ENCODE measurements around the gene LRGUK. TPM values are rescaled to one million over a fixed set of nuclear protein-coding genes. Genes with fewer than 3 reads are reported as not detected.

The LRGUK gene
- total RNA-seq, 1 experiment from 2014 or later, result 1.0 TPM

DNA sequence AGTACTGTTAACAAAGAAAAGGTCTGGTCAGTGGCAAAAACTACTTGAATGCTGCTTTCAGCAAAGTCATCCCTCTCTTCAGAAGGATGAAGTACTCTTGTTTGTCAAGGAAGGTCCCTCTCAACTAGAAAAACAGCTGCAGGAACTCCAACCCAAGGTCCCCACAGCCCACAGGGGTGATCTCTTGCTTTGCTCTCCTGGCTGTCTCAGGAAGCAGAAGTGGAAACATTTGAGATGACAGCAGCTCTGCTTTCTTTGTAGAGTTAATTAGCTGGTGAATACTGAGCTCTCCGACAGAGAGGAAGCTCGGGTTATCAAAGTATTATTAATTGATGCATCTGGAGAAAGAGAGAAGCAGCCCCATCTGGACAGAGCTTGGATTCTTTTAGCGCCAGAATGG lies 25.4 kb upstream of the LRGUK start:
- Histone ChIP-seq H3K79me2 (ENCODE audit: low read length) (no peaks in the 10 kb centered on the region), H3K4me1 (ENCODE audit: insufficient read depth, low read length) (no peaks in the 10 kb centered on the region), H3K36me3 (ENCODE audit: low read depth, low read length) (no peaks in the 10 kb centered on the region), H4K20me1 (ENCODE audit: low read length) (no peaks in the 10 kb centered on the region), H2AFZ (ENCODE audit: low read length) (no peak overlapping the region), H3F3A (ENCODE audit: low read length, unreplicated experiment) (no peaks in the 10 kb centered on the region), H3K4me2 (ENCODE audit: low read length) (no peak overlapping the region), H3K9me3 (ENCODE audit: low read length) (no peaks in the 10 kb centered on the region), H3K27me3 (ENCODE audit: low read length) (no peaks in the 10 kb centered on the region), H3K9ac (ENCODE audit: low read length) (no peak overlapping the region), H3K4me3 (ENCODE audit: low read length) (no peak overlapping the region), H3K27ac (ENCODE audit: low read length) (no peak overlapping the region), H3K9me2 (replicated peaks; ENCODE audit: low read length) (no peaks in the 10 kb centered on the region)
- ATAC-seq (no peak), DNase-seq (no peak)
- ChIA-PET POLR2A (ENCODE audit: unreplicated experiment) (no interaction called here), CTCF (no interaction called here)
- TF ChIP-seq EZH2 (IDR thresholded peaks at IDR 0.05; ENCODE audit: low read length, unreplicated experiment) (no peak), EZH2phosphoT487 (IDR thresholded peaks at IDR 0.05; ENCODE audit: borderline replicate concordance, low read length) (no peak)
- TF ChIP-seq, protein P1, sequence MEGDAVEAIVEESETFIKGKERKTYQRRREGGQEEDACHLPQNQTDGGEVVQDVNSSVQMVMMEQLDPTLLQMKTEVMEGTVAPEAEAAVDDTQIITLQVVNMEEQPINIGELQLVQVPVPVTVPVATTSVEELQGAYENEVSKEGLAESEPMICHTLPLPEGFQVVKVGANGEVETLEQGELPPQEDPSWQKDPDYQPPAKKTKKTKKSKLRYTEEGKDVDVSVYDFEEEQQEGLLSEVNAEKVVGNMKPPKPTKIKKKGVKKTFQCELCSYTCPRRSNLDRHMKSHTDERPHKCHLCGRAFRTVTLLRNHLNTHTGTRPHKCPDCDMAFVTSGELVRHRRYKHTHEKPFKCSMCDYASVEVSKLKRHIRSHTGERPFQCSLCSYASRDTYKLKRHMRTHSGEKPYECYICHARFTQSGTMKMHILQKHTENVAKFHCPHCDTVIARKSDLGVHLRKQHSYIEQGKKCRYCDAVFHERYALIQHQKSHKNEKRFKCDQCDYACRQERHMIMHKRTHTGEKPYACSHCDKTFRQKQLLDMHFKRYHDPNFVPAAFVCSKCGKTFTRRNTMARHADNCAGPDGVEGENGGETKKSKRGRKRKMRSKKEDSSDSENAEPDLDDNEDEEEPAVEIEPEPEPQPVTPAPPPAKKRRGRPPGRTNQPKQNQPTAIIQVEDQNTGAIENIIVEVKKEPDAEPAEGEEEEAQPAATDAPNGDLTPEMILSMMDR (conservative IDR thresholded peaks at IDR 0.05; ENCODE audit: low read depth, low read length), result no peak
- intact Hi-C loops (cut with micrococcal nuclease), result no loop called here
- no TSS peak for BruUV-seq (replicated peaks)

DNA sequence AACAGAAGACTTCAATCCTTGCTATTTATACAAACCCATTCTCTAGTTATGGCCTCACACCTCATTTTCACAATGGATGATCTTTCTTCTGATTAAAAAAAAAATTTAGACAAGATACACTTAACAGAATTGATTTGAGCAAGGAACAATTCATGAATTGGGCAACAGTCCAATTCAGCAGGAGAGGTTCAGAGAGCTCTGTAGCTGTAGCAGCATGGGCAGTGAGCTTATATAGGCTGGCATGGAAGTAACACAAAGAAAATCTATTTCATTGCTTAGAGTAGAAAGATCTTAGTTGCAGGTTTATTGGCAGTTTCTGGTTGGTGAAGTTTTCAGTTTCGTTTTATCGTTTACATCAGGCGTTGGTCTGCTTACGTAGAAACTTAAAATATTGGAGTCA lies 23.0 kb upstream of the LRGUK start:
- H3K9ac ChIP-seq (ENCODE audit: low read length), result no peak overlapping the region
- H3K9me2 ChIP-seq (replicated peaks; ENCODE audit: low read length), result no peaks in the 10 kb centered on the region
- H3K36me3 ChIP-seq (ENCODE audit: low read depth, low read length), result no peaks in the 10 kb centered on the region
- H3K27ac ChIP-seq (ENCODE audit: low read length), result no peak overlapping the region
- no peaks in the 10 kb centered on the region for H3K4me1 ChIP-seq (ENCODE audit: insufficient read depth, low read length)
- ChIA-PET CTCF (no interaction called here), POLR2A (ENCODE audit: unreplicated experiment) (no interaction called here)
- no peak overlapping the region for H2AFZ ChIP-seq (ENCODE audit: low read length)
- no peaks in the 10 kb centered on the region for H4K20me1 ChIP-seq (ENCODE audit: low read length)
- no peaks in the 10 kb centered on the region for H3K9me3 ChIP-seq (ENCODE audit: low read length)
- BruUV-seq (replicated peaks), result no TSS peak
- intact Hi-C loops (cut with micrococcal nuclease), result no loop called here
- no peaks in the 10 kb centered on the region for H3K79me2 ChIP-seq (ENCODE audit: low read length)
- no peaks in the 10 kb centered on the region for H3K27me3 ChIP-seq (ENCODE audit: low read length)
- ATAC-seq, result no peak
- H3K4me3 ChIP-seq (ENCODE audit: low read length), result no peak overlapping the region
- DNase-seq, result no peak
- TF ChIP-seq, protein P1 (conservative IDR thresholded peaks at IDR 0.05; ENCODE audit: low read depth, low read length), result no peak
- TF ChIP-seq EZH2 (IDR thresholded peaks at IDR 0.05; ENCODE audit: low read length, unreplicated experiment), result no peak
- no peak for TF ChIP-seq EZH2phosphoT487 (IDR thresholded peaks at IDR 0.05; ENCODE audit: borderline replicate concordance, low read length)
- H3K4me2 ChIP-seq (ENCODE audit: low read length), result no peak overlapping the region
- H3F3A ChIP-seq (ENCODE audit: low read length, unreplicated experiment), result no peaks in the 10 kb centered on the region

DNA sequence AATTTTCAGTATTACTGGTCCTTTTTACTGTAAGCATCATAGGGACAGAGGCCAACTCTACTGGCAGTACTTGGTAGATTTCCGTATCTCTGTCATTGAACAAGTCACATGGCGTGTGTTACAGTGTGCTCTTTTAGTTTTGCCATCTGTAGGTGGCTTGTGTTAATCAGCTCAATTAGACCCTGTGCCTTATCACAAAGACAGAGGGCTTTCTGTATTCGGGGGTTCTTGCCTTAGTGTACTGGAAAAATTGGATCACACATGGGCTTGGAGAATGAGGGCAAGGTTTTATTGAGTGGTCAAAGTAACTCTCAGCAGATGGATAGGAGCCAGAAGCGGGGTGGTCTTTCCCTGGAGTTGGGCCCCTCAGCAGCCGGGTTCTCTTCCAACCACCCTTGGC lies 21.3 kb upstream of the LRGUK start:
- Histone ChIP-seq H4K20me1 (ENCODE audit: low read length) (no peaks in the 10 kb centered on the region), H3K79me2 (ENCODE audit: low read length) (no peaks in the 10 kb centered on the region), H3K4me1 (ENCODE audit: insufficient read depth, low read length) (no peaks in the 10 kb centered on the region), H3K4me2 (ENCODE audit: low read length) (no peak overlapping the region), H3K36me3 (ENCODE audit: low read depth, low read length) (no peaks in the 10 kb centered on the region), H3K27me3 (ENCODE audit: low read length) (no peaks in the 10 kb centered on the region), H3K4me3 (ENCODE audit: low read length) (no peak overlapping the region), H3F3A (ENCODE audit: low read length, unreplicated experiment) (no peaks in the 10 kb centered on the region), H2AFZ (ENCODE audit: low read length) (no peak overlapping the region), H3K9me2 (replicated peaks; ENCODE audit: low read length) (no peaks in the 10 kb centered on the region), H3K9ac (ENCODE audit: low read length) (no peak overlapping the region), H3K27ac (ENCODE audit: low read length) (no peak overlapping the region), H3K9me3 (ENCODE audit: low read length) (no peaks in the 10 kb centered on the region)
- intact Hi-C loops (cut with micrococcal nuclease), result no loop called here
- TF ChIP-seq EZH2phosphoT487 (IDR thresholded peaks at IDR 0.05; ENCODE audit: borderline replicate concordance, low read length) (no peak), EZH2 (IDR thresholded peaks at IDR 0.05; ENCODE audit: low read length, unreplicated experiment) (no peak)
- TF ChIP-seq, protein P1 (conservative IDR thresholded peaks at IDR 0.05; ENCODE audit: low read depth, low read length), result no peak
- no peak for ATAC-seq
- DNase-seq, result no peak
- ChIA-PET CTCF (no interaction called here), POLR2A (ENCODE audit: unreplicated experiment) (no interaction called here)
- no TSS peak for BruUV-seq (replicated peaks)
